IMR-90 (cell line): ENCODE results near the gene PPBP. TPM values are rescaled to one million over a fixed set of nuclear protein-coding genes. Genes with fewer than 3 reads are reported as not detected.

Experiments used
- ATAC-seq: fragments of 200-7000 bp; cut with Tn5 transposase; 2 replicates; pipeline ENCODE4 v1.9.1; 2020; ENCODE audit warnings: low read depth, mild to moderate bottlenecking, moderate library complexity
- BruUV-seq: library from RNA; stranded (reverse); fragments of 400-500 nt; replicated peaks from 2 replicates; lab custom pipeline; 2021; lab: Mats Ljungman, UMichigan
- CTCF ChIA-PET: fragments of 300-600 bp; formaldehyde crosslinking; extraction: SDS; loops from one replicate; lab custom pipeline; 2021; ENCODE audit warnings: antibody characterized with exemption; lab: Yijun Ruan, JAX
- POLR2A ChIA-PET: fragments of 300-600 bp; sonication (Branson Sonifier 250); formaldehyde crosslinking; loops from one replicate; lab custom pipeline; 2022; ENCODE audit warnings: antibody characterized with exemption; ENCODE audit not compliant: unreplicated experiment; lab: Charles Lee
- DNase-seq: peaks from one replicate; pipeline ENCODE4 v3.0.0; 2013
- H2AFZ ChIP-seq: replicated peaks from 2 replicates; pipeline ENCODE3; 2013; ENCODE audit warnings: low read length, mild to moderate bottlenecking; ENCODE audit not compliant: poor library complexity
- H2AK5ac ChIP-seq: 2 replicates; pipeline ENCODE4 v1.6.1; 2013; ENCODE audit warnings: low read depth, low read length, inconsistent platforms
- H2AK9ac ChIP-seq: replicated peaks from 2 replicates; pipeline ENCODE3; 2013; ENCODE audit warnings: mild to moderate bottlenecking, low read depth, low read length, moderate library complexity; ENCODE audit not compliant: poor library complexity
- H2BK120ac ChIP-seq: 2 replicates; pipeline ENCODE4 v1.6.1; 2013; ENCODE audit warnings: low read depth, low read length, inconsistent platforms
- H2BK15ac ChIP-seq: 3 replicates; pipeline ENCODE4 v1.6.1; 2013; ENCODE audit warnings: low read depth, low read length, inconsistent platforms
- H2BK20ac ChIP-seq: 2 replicates; pipeline ENCODE4 v1.6.1; 2013; ENCODE audit warnings: low read depth, mild to moderate bottlenecking, inconsistent platforms, low read length, moderate library complexity
- H2BK5ac ChIP-seq: 2 replicates; pipeline ENCODE4 v1.6.1; 2013; ENCODE audit warnings: mild to moderate bottlenecking, low read depth, low read length, inconsistent platforms; ENCODE audit not compliant: poor library complexity, severe bottlenecking
- H3K14ac ChIP-seq: replicated peaks from 2 replicates; pipeline ENCODE4 v1.6.1; 2013; ENCODE audit warnings: low read depth, low read length, inconsistent platforms
- H3K18ac ChIP-seq: 2 replicates; pipeline ENCODE4 v1.6.1; 2013; ENCODE audit warnings: low read depth, low read length, control low read depth
- H3K23ac ChIP-seq: 2 replicates; pipeline ENCODE4 v1.6.1; 2013; ENCODE audit warnings: low read depth, low read length, inconsistent platforms
- H3K27ac ChIP-seq: 2 replicates; pipeline ENCODE4 v1.5.1; 2013; ENCODE audit warnings: mild to moderate bottlenecking, control low read depth, low read length; ENCODE audit not compliant: insufficient read depth
- H3K27me3 ChIP-seq: 2 replicates; pipeline ENCODE4 v1.6.1; 2013; ENCODE audit warnings: low read length; ENCODE audit not compliant: control insufficient read depth, insufficient read depth
- H3K36me3 ChIP-seq: 2 replicates; pipeline ENCODE4 v1.6.1; 2013; ENCODE audit warnings: low read length, mixed read lengths; ENCODE audit not compliant: control insufficient read depth, insufficient read depth
- H3K4ac ChIP-seq: 2 replicates; pipeline ENCODE4 v1.6.1; 2013; ENCODE audit warnings: low read depth, low read length, inconsistent platforms
- H3K4me1 ChIP-seq: 2 replicates; pipeline ENCODE4 v1.6.1; 2013; ENCODE audit warnings: low read length, mixed read lengths; ENCODE audit not compliant: control insufficient read depth, insufficient read depth
- H3K4me2 ChIP-seq: 2 replicates; pipeline ENCODE4 v1.6.1; 2013; ENCODE audit warnings: low read depth, mild to moderate bottlenecking, control low read depth, low read length, moderate library complexity
- H3K4me3 ChIP-seq: 2 replicates; pipeline ENCODE4 v1.5.1; 2013; ENCODE audit warnings: low read depth, mild to moderate bottlenecking, control low read depth, low read length, moderate library complexity; ENCODE audit not compliant: insufficient read depth
- H3K56ac ChIP-seq: 2 replicates; pipeline ENCODE4 v1.6.1; 2013; ENCODE audit warnings: low read length, inconsistent platforms; ENCODE audit not compliant: insufficient read depth; ENCODE audit errors: extremely low read depth
- H3K79me1 ChIP-seq, 2 experiments: 2 replicates each; pipeline ENCODE4 v1.6.1; 2013; ENCODE audit warnings: low read length in 2 of 2, inconsistent platforms in 1 of 2, low read depth in 1 of 2
- H3K9ac ChIP-seq: 2 replicates; pipeline ENCODE4 v1.6.1; 2013; ENCODE audit warnings: low read depth, low read length, control low read depth
- H3K9me1 ChIP-seq: 2 replicates; pipeline ENCODE4 v1.6.1; 2013; ENCODE audit warnings: low read length, inconsistent platforms; ENCODE audit not compliant: insufficient read depth
- H3K9me3 ChIP-seq: 2 replicates; pipeline ENCODE4 v1.6.1; 2013; ENCODE audit warnings: low read length; ENCODE audit not compliant: control insufficient read depth, insufficient read depth
- H4K20me1 ChIP-seq: 2 replicates; pipeline ENCODE4 v1.6.1; 2013; ENCODE audit warnings: low read length, inconsistent platforms; ENCODE audit not compliant: insufficient read depth
- H4K5ac ChIP-seq: 2 replicates; pipeline ENCODE4 v1.6.1; 2013; ENCODE audit warnings: mild to moderate bottlenecking, low read depth, low read length, control low read depth
- H4K8ac ChIP-seq, 2 experiments: 2 replicates each; pipeline ENCODE4 v1.6.1; 2013; ENCODE audit warnings: low read depth in 2 of 2, low read length in 2 of 2, control low read depth in 1 of 2, inconsistent platforms in 1 of 2
- H4K91ac ChIP-seq: 2 replicates; pipeline ENCODE4 v1.6.1; 2013; ENCODE audit warnings: low read depth, low read length, inconsistent platforms; ENCODE audit not compliant: insufficient read depth
- CEBPB ChIP-seq: IDR thresholded peaks from 2 replicates; pipeline ENCODE4 v1.6.1; 2012; ENCODE audit warnings: low read depth, low read length, improper control_type of control experiment
- CHD1 ChIP-seq: IDR thresholded peaks from 2 replicates; pipeline ENCODE4 v1.6.1; 2012; ENCODE audit warnings: low read depth, low read length, improper control_type of control experiment
- MAZ ChIP-seq: IDR thresholded peaks from 2 replicates; pipeline ENCODE4 v1.6.1; 2012; ENCODE audit warnings: low read depth, mild to moderate bottlenecking, low read length, improper control_type of control experiment, moderate library complexity, borderline replicate concordance
- NFE2L2 ChIP-seq: fragments of 150-350 bp; IDR thresholded peaks from 2 replicates; pipeline ENCODE4 v1.6.1; 2016; ENCODE audit warnings: low read depth, mild to moderate bottlenecking, low read length
- RAD21 ChIP-seq: IDR thresholded peaks from 2 replicates; pipeline ENCODE4 v1.6.1; 2012; ENCODE audit warnings: low read length, improper control_type of control experiment
- RFX5 ChIP-seq: IDR thresholded peaks from 2 replicates; pipeline ENCODE4 v1.8.0; 2012; ENCODE audit warnings: low read depth, mild to moderate bottlenecking, low read length, moderate library complexity
- SMC3 ChIP-seq: fragments of 150-350 bp; IDR thresholded peaks from 2 replicates; pipeline ENCODE4 v1.6.1; 2016; ENCODE audit warnings: low read depth, mild to moderate bottlenecking, antibody characterized with exemption, low read length, moderate library complexity
- USF2 ChIP-seq: fragments of 150-350 bp; IDR thresholded peaks from 2 replicates; pipeline ENCODE4 v1.6.1; 2017; ENCODE audit warnings: mild to moderate bottlenecking, antibody characterized with exemption, low read length, low read depth
- WGBS, 2 experiments: methylation state at CpG; one replicate each; pipeline versions ENCODE4 v1.1.5 to v1.1.7; 2013; ENCODE audit warnings: missing lambda C conversion rate in 2 of 2; ENCODE audit not compliant: insufficient read length in 1 of 2; ENCODE audit errors: extremely low coverage in 2 of 2; 5-methylcytosine and 5-hydroxymethylcytosine counted together
- dilution Hi-C: fragments of 300-500 bp; cut with HindIII; formaldehyde crosslinking; loops from one replicate; pipeline ENCODE4 v1.14.3; 2018; ENCODE audit warnings: low sequenced_read_pairs; ENCODE audit not compliant: unreplicated experiment
- in situ Hi-C: fragments of 300-500 bp; cut with MboI; formaldehyde crosslinking; loops from 3 replicates; pipeline ENCODE4 v1.14.3; 2019; ENCODE audit warnings: low sequenced_read_pairs, inconsistent platforms, mixed read lengths
- intact Hi-C: fragments of 100-400 bp; cut with micrococcal nuclease; formaldehyde crosslinking; loops from 2 replicates; pipeline ENCODE4 v1.10.0; 2022
- polyA plus RNA-seq, 3 experiments: library from polyadenylated mRNA; depleted of rRNA; stranded (reverse); fragments of >200 nt; gene quantifications; 2 replicates each; pipeline ENCODE4 v1.2.3, GENCODE V29; 2012; ENCODE audit warnings: low replicate concordance in 1 of 3
- total RNA-seq: library from RNA; depleted of rRNA; stranded (reverse); fragments of >200 nt; gene quantifications from 2 replicates; pipeline ENCODE4 v1.2.3, GENCODE V29; 2012

The PPBP gene
- total and polyA plus RNA-seq, 2 of the 4 experiments (the other 2 are of a cell fraction): not detected

DNA sequence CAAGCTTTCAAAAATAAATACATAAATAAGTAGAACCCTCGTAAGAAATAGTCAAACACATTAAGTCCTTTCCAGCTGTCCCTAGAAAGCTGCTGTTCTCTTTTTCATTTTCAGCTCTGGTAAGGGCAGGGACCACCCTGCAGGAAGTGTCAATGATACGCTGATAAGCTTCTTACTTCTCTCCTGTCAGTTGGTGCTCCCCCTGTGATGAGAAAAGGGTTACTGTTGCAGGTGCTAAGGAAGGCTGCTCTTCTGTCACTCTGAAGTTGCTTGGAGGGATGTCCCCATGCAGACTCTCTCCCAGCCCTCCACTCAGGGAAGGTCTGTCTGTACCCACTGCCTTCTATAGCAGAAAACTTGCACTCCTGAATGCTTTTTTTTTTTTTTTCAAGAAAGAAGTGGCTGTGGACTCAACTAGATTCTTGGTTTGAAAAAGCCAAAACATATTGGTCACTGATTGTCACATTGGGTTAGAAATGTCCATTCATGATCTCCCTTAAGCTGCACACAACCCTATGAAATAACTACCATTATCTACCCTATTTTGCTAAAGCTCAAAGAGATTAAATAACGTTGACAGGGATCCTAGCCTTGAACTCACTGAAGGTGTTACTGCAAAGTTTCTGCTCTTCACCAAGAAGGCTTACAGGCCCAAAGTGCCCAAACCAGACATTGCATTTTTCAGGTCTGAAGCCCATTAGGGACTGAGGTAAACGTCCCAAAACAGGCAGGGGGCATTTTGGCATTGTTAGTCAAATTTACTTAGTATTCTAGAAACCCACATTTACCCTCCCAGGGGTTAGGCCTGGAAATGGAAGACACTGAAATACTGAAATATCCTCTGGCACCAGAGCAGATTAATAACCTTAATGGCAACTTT, 49.3 kb upstream of the PPBP start:
- DNase-seq: no peak
- Histone ChIP-seq H3K36me3 (no peaks in the 10 kb centered on the region), H3K4me3 (no peak overlapping the region), H3K23ac (no peak overlapping the region), H3K4me1 (peaks cover 2% of the 10 kb centered on the region; the same call in 1 of the 2 replicates), H2BK120ac (no peak overlapping the region), H4K20me1 (no peaks in the 10 kb centered on the region), H3K4me2 (no peak overlapping the region), H3K56ac (no peak overlapping the region), H2BK15ac (no peak overlapping the region), H3K9me1 (0 out of 2 replicates have a peak, but pooled peaks cover 2% of the 10 kb centered on the region), H4K8ac (0 out of 4 replicates have a peak overlapping the region, but pooled peaks of 1 of the 2 experiments have one; percentile 51), H2BK5ac (no peak overlapping the region), H2BK20ac (no peak overlapping the region), H3K9ac (peak overlapping the region; percentile 22; the same call in 1 of the 2 replicates), H3K9me3 (no peaks in the 10 kb centered on the region), H3K79me1 (no peaks in the 10 kb centered on the region; a peak in 1 of 4 replicates), H2AK9ac (no peak overlapping the region), H3K4ac (no peak overlapping the region), H2AK5ac (no peak overlapping the region; the same call in 1 of the 2 replicates), H4K5ac (no peak overlapping the region), H3K18ac (no peak overlapping the region), H4K91ac (no peak overlapping the region), H2AFZ (no peak overlapping the region), H3K27me3 (no peaks in the 10 kb centered on the region), H3K27ac (no peak overlapping the region), H3K14ac (no peak overlapping the region)
- no TSS peak for BruUV-seq
- CTCF ChIA-PET: interaction anchor here (0.6 to 1.4 kb wide), 8 partner anchors 17 to 307 kb away, joined by 3 to 9 read pairs (median 4); no protein-coding TSS in a partner anchor
- intact Hi-C loops (loop anchor here (5.0 to 10.0 kb wide), 5 partner anchors 65 to 463 kb away; partner anchors contain the start of gene CXCL1), in situ Hi-C loops (loop anchor here (10.0 kb wide), 1 partner anchor 373 kb away; no protein-coding TSS in a partner anchor), dilution Hi-C loops (no loop called here)
- TF ChIP-seq MAZ (no peak), RAD21 (no peak), NFE2L2 (no peak), USF2 (no peak), RFX5 (no peak), SMC3 (no peak), CHD1 (no peak), CEBPB (no peak)
- ATAC-seq: no peak
- WGBS, 2 experiments: 100% methylated on average over 1 of the region's 4 CpGs; no CpG with 5 or more reads in 1 of the 2 experiments
- POLR2A ChIA-PET: no interaction called here
